ENCODE results near the gene ZMIZ1. TPM values are rescaled to one million over a fixed set of nuclear protein-coding genes. Genes with fewer than 3 reads are reported as not detected.

ZMIZ1 gene
- total and polyA plus RNA-seq, 2 experiments from 2014 or later = 9.2 to 30.9 TPM

DNA sequence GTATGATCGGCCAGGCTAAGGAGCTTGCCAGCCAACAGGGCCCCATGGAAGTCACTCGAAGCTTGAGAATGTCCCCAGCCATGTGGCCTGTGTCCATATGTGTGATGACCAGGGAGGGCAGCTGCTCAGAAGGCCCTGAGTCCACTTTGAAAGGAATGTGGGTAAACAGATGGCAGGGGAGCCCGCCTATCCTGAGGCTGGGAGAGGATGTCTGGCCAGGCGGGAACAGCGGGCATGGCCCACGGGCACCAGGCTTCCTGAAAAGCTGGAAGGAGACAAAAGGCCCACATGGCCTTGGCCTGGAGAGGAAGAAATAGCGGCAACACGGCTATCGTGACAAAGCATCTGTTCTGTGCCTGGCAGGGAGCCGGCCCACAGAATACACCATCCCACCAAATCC, 140.6 kb downstream of the ZMIZ1 start:
- H3K4me1 Mint-ChIP-seq = no peaks in the 10 kb centered on the region
- H3K9me2 ChIP-seq (ENCODE audit: insufficient read depth) = no peaks in the 10 kb centered on the region
- H4K20me1 ChIP-seq (replicated peaks; ENCODE audit: insufficient read depth) = no peaks in the 10 kb centered on the region; the same call in none of the 2 replicates
- no peaks in the 10 kb centered on the region for H3K36me3 ChIP-seq (ENCODE audit: insufficient read depth)
- no peaks in the 10 kb centered on the region for H3F3A ChIP-seq (replicated peaks; ENCODE audit: low read depth)
- H3K4me2 ChIP-seq = no peak overlapping the region
- no peaks in the 10 kb centered on the region for H3K4me1 ChIP-seq (ENCODE audit: insufficient read depth)
- ATAC-seq = no peak
- peaks cover 5% of the 10 kb centered on the region for H3K27me3 Mint-ChIP-seq (ENCODE audit: insufficient read depth, low read depth, poor library complexity)
- H3K36me3 Mint-ChIP-seq (ENCODE audit: low read depth) = peaks cover 12% of the 10 kb centered on the region
- no peaks in the 10 kb centered on the region for H3K79me2 ChIP-seq (replicated peaks; ENCODE audit: insufficient read depth)
- TF ChIP-seq EZH2 (IDR thresholded peaks at IDR 0.05; ENCODE audit: low read depth, unreplicated experiment) = no peak
- TF ChIP-seq CREB1 (CRISPR knock-in tag; IDR thresholded peaks at IDR 0.05; ENCODE audit: low read depth) = no peak
- TF ChIP-seq, protein P1, sequence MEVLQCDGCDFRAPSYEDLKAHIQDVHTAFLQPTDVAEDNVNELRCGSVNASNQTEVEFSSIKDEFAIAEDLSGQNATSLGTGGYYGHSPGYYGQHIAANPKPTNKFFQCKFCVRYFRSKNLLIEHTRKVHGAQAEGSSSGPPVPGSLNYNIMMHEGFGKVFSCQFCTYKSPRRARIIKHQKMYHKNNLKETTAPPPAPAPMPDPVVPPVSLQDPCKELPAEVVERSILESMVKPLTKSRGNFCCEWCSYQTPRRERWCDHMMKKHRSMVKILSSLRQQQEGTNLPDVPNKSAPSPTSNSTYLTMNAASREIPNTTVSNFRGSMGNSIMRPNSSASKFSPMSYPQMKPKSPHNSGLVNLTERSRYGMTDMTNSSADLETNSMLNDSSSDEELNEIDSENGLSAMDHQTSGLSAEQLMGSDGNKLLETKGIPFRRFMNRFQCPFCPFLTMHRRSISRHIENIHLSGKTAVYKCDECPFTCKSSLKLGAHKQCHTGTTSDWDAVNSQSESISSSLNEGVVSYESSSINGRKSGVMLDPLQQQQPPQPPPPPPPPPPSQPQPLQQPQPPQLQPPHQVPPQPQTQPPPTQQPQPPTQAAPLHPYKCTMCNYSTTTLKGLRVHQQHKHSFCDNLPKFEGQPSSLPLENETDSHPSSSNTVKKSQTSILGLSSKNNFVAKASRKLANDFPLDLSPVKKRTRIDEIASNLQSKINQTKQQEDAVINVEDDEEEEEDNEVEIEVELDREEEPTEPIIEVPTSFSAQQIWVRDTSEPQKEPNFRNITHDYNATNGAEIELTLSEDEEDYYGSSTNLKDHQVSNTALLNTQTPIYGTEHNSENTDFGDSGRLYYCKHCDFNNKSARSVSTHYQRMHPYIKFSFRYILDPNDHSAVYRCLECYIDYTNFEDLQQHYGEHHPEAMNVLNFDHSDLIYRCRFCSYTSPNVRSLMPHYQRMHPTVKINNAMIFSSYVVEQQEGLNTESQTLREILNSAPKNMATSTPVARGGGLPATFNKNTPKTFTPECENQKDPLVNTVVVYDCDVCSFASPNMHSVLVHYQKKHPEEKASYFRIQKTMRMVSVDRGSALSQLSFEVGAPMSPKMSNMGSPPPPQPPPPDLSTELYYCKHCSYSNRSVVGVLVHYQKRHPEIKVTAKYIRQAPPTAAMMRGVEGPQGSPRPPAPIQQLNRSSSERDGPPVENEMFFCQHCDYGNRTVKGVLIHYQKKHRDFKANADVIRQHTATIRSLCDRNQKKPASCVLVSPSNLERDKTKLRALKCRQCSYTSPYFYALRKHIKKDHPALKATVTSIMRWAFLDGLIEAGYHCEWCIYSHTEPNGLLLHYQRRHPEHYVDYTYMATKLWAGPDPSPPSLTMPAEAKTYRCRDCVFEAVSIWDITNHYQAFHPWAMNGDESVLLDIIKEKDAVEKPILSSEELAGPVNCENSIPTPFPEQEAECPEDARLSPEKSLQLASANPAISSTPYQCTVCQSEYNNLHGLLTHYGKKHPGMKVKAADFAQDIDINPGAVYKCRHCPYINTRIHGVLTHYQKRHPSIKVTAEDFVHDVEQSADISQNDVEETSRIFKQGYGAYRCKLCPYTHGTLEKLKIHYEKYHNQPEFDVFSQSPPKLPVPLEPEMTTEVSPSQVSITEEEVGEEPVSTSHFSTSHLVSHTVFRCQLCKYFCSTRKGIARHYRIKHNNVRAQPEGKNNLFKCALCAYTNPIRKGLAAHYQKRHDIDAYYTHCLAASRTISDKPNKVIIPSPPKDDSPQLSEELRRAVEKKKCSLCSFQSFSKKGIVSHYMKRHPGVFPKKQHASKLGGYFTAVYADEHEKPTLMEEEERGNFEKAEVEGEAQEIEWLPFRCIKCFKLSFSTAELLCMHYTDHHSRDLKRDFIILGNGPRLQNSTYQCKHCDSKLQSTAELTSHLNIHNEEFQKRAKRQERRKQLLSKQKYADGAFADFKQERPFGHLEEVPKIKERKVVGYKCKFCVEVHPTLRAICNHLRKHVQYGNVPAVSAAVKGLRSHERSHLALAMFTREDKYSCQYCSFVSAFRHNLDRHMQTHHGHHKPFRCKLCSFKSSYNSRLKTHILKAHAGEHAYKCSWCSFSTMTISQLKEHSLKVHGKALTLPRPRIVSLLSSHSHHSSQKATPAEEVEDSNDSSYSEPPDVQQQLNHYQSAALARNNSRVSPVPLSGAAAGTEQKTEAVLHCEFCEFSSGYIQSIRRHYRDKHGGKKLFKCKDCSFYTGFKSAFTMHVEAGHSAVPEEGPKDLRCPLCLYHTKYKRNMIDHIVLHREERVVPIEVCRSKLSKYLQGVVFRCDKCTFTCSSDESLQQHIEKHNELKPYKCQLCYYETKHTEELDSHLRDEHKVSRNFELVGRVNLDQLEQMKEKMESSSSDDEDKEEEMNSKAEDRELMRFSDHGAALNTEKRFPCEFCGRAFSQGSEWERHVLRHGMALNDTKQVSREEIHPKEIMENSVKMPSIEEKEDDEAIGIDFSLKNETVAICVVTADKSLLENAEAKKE (CRISPR knock-in tag; IDR thresholded peaks at IDR 0.05) = no peak
- H3K4me3 Mint-ChIP-seq = no peak overlapping the region
- no peak overlapping the region for H3K27ac Mint-ChIP-seq
- no peaks in the 10 kb centered on the region for H3K9me3 Mint-ChIP-seq
- no peak for DNase-seq (ENCODE audit: low spot score)
- H2AFZ ChIP-seq = no peak overlapping the region
- no peak overlapping the region for H3K4me3 ChIP-seq
- no peak overlapping the region for H3K27ac ChIP-seq (ENCODE audit: low read depth)
- no peaks in the 10 kb centered on the region for H3K27me3 ChIP-seq (ENCODE audit: insufficient read depth)

DNA sequence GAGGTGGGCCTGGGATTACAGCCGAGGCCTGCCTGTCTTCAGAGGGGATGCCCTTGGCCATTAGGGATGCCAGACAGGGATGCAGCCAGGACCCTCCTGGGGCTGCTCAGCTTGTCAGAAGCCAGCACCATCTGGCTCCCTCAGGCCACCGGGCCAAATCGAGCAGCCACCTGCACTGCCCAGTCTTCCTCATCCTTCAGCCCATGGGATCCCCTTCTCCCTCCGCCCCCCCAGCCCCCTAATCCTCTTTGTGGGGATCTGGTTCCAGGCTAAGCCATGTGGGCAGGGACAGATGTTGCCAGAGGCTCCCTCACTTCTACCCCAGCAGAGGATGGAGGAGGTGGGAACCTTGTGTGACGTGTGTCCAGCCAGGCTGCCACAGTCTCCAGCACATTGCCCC, 141.1 kb downstream of the ZMIZ1 start:
- no peaks in the 10 kb centered on the region; the same call in none of the 2 replicates for H4K20me1 ChIP-seq (replicated peaks; ENCODE audit: insufficient read depth)
- H3K4me3 ChIP-seq = no peak overlapping the region
- H3K4me1 Mint-ChIP-seq = no peaks in the 10 kb centered on the region
- H3K4me2 ChIP-seq = no peak overlapping the region
- no peak overlapping the region for H3K27ac Mint-ChIP-seq
- H2AFZ ChIP-seq = no peak overlapping the region
- H3K9me3 Mint-ChIP-seq = no peaks in the 10 kb centered on the region
- H3K79me2 ChIP-seq (replicated peaks; ENCODE audit: insufficient read depth) = no peaks in the 10 kb centered on the region
- peaks cover 12% of the 10 kb centered on the region for H3K36me3 Mint-ChIP-seq (ENCODE audit: low read depth)
- H3K27ac ChIP-seq (ENCODE audit: low read depth) = no peak overlapping the region
- H3K4me3 Mint-ChIP-seq = no peak overlapping the region
- H3K4me1 ChIP-seq (ENCODE audit: insufficient read depth) = no peaks in the 10 kb centered on the region
- no peaks in the 10 kb centered on the region for H3K9me2 ChIP-seq (ENCODE audit: insufficient read depth)
- no peak for DNase-seq (ENCODE audit: low spot score)
- H3K27me3 Mint-ChIP-seq (ENCODE audit: insufficient read depth, low read depth, poor library complexity) = peaks cover 4% of the 10 kb centered on the region
- ATAC-seq = no peak
- H3K27me3 ChIP-seq (ENCODE audit: insufficient read depth) = no peaks in the 10 kb centered on the region
- H3K36me3 ChIP-seq (ENCODE audit: insufficient read depth) = no peaks in the 10 kb centered on the region
- H3F3A ChIP-seq (replicated peaks; ENCODE audit: low read depth) = no peaks in the 10 kb centered on the region
- TF ChIP-seq JUNB (IDR thresholded peaks at IDR 0.05; ENCODE audit: unreplicated experiment) (no peak), ZNF331 (CRISPR knock-in tag; IDR thresholded peaks at IDR 0.05; ENCODE audit: low read depth) (no peak), ZNF114 (CRISPR knock-in tag; IDR thresholded peaks at IDR 0.05) (no peak), STAT1 (IDR thresholded peaks at IDR 0.05; ENCODE audit: unreplicated experiment) (no peak), NANOG (IDR thresholded peaks at IDR 0.05; ENCODE audit: borderline replicate concordance) (no peak)
- TF ChIP-seq, protein P2, sequence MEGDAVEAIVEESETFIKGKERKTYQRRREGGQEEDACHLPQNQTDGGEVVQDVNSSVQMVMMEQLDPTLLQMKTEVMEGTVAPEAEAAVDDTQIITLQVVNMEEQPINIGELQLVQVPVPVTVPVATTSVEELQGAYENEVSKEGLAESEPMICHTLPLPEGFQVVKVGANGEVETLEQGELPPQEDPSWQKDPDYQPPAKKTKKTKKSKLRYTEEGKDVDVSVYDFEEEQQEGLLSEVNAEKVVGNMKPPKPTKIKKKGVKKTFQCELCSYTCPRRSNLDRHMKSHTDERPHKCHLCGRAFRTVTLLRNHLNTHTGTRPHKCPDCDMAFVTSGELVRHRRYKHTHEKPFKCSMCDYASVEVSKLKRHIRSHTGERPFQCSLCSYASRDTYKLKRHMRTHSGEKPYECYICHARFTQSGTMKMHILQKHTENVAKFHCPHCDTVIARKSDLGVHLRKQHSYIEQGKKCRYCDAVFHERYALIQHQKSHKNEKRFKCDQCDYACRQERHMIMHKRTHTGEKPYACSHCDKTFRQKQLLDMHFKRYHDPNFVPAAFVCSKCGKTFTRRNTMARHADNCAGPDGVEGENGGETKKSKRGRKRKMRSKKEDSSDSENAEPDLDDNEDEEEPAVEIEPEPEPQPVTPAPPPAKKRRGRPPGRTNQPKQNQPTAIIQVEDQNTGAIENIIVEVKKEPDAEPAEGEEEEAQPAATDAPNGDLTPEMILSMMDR (conservative IDR thresholded peaks at IDR 0.05; ENCODE audit: low read depth in 2 of 2) = no peak
- TF ChIP-seq, protein P3, sequence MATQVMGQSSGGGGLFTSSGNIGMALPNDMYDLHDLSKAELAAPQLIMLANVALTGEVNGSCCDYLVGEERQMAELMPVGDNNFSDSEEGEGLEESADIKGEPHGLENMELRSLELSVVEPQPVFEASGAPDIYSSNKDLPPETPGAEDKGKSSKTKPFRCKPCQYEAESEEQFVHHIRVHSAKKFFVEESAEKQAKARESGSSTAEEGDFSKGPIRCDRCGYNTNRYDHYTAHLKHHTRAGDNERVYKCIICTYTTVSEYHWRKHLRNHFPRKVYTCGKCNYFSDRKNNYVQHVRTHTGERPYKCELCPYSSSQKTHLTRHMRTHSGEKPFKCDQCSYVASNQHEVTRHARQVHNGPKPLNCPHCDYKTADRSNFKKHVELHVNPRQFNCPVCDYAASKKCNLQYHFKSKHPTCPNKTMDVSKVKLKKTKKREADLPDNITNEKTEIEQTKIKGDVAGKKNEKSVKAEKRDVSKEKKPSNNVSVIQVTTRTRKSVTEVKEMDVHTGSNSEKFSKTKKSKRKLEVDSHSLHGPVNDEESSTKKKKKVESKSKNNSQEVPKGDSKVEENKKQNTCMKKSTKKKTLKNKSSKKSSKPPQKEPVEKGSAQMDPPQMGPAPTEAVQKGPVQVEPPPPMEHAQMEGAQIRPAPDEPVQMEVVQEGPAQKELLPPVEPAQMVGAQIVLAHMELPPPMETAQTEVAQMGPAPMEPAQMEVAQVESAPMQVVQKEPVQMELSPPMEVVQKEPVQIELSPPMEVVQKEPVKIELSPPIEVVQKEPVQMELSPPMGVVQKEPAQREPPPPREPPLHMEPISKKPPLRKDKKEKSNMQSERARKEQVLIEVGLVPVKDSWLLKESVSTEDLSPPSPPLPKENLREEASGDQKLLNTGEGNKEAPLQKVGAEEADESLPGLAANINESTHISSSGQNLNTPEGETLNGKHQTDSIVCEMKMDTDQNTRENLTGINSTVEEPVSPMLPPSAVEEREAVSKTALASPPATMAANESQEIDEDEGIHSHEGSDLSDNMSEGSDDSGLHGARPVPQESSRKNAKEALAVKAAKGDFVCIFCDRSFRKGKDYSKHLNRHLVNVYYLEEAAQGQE (IDR thresholded peaks at IDR 0.05; ENCODE audit: unreplicated experiment) = no peak

Measured in GM23338 (cell line).